ENCODE data around the gene PRDM2.

Gene PRDM2

DNA sequence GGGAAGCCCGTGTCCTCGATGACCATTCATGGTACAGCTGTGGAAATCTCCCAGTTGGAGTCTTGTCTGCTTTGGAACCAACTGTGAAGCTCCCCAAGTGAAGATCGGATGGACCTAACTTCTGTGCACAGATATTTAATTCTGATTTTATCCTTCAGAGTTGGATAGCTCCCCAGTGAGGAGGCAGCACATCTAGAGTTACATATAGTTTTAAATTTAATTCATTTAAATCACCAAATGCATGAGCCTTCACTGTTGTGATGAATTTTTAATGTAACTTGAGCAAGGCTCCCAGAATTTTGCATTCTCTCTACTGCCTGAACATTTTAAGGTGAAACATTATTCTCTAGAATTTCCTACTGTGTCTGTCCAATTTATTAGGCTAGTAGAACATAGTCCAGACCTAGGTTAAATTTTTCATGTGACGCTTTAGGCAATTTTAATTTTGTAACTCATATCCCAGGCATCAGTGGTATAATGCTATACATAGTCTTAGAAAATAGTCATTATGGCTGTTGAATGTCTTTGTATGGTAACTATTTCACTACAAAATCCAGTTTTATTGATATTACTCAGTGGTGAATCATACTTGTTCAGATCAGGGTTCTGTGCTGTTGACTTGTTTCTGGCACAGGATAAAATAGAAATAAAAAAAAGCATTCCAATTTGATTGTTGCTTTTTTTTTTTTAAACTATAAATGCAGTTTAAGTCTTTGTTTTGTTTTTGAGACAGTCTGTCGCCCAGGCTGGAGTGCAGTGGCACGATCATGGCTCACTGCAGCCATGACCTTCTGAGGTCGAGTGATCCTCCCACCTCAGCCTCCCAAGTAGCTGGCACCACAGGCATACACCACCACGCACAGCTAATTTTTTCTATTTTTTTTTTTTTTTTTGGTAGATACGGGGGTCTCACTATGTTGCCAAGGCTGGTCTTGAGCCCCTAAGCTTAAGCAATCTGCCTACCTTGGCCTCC, 66.9 kb downstream of the PRDM2 start:
- Histone ChIP-seq H3K27me3 (ENCODE audit: insufficient read depth, low read length) (no peaks in the 10 kb centered on the region), H3K9ac (ENCODE audit: low read depth, low read length) (no peak overlapping the region), H3K4me1 (ENCODE audit: insufficient read depth, low read length) (peaks cover 34% of the 10 kb centered on the region), H3K9me3 (ENCODE audit: insufficient read depth, low read depth, low read length) (no peaks in the 10 kb centered on the region), H3K4me3 (ENCODE audit: low read length) (no peak overlapping the region), H3K27ac (ENCODE audit: low read depth, low read length) (no peak overlapping the region), H3K36me3 (ENCODE audit: insufficient read depth, low read length) (no peaks in the 10 kb centered on the region)
- WGBS: 98% methylated on average over 9 of the region's 9 CpGs

GRCh38 chr1:13769212-13769611, 69.2 kb downstream of the PRDM2 start:
- WGBS: 97% methylated on average over 5 of the region's 5 CpGs
- Histone ChIP-seq H3K4me3 (ENCODE audit: low read length) (no peak overlapping the region), H3K36me3 (ENCODE audit: insufficient read depth, low read length) (peaks cover 13% of the 10 kb centered on the region), H3K27ac (ENCODE audit: low read depth, low read length) (no peak overlapping the region), H3K4me1 (ENCODE audit: insufficient read depth, low read length) (peaks cover 11% of the 10 kb centered on the region), H3K27me3 (ENCODE audit: insufficient read depth, low read length) (no peaks in the 10 kb centered on the region), H3K9ac (ENCODE audit: low read depth, low read length) (no peak overlapping the region), H3K9me3 (ENCODE audit: insufficient read depth, low read depth, low read length) (no peaks in the 10 kb centered on the region)

DNA sequence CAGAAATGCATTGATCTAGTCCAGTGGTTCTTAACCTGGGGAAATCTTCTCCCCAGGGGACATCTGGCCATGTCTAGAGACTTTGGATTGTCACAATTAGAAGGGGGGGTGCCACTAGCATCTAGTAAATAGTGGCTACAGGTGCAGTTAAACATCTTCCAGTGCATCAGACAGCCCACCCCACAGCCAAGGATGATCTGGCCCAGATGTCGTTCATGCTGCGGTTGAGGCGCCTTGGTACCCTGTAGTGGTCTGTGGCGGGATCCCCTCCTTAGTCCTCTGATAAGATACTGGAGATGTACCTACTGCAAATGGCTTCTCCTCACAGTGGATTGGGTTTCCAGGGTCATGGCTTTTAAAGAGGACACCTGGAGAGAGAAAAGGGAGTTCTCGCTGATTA, 69.8 kb downstream of the PRDM2 start:
- no peaks in the 10 kb centered on the region for H3K9me3 ChIP-seq (ENCODE audit: insufficient read depth, low read depth, low read length)
- no peak overlapping the region for H3K27ac ChIP-seq (ENCODE audit: low read depth, low read length)
- H3K4me3 ChIP-seq (ENCODE audit: low read length): no peak overlapping the region
- H3K27me3 ChIP-seq (ENCODE audit: insufficient read depth, low read length): no peaks in the 10 kb centered on the region
- H3K36me3 ChIP-seq (ENCODE audit: insufficient read depth, low read length): peaks cover 15% of the 10 kb centered on the region
- peaks cover 5% of the 10 kb centered on the region for H3K4me1 ChIP-seq (ENCODE audit: insufficient read depth, low read length)
- WGBS: 96% methylated on average over 5 of the region's 5 CpGs
- no peak overlapping the region for H3K9ac ChIP-seq (ENCODE audit: low read depth, low read length)

- no peak overlapping the region for H3K4me3 ChIP-seq (ENCODE audit: low read length)
- 87% methylated on average over 2 of the region's 3 CpGs for WGBS
- no peaks in the 10 kb centered on the region for H3K27me3 ChIP-seq (ENCODE audit: insufficient read depth, low read length)
- H3K9ac ChIP-seq (ENCODE audit: low read depth, low read length): no peak overlapping the region
- H3K27ac ChIP-seq (ENCODE audit: low read depth, low read length): no peak overlapping the region
- H3K9me3 ChIP-seq (ENCODE audit: insufficient read depth, low read depth, low read length): no peaks in the 10 kb centered on the region
- H3K36me3 ChIP-seq (ENCODE audit: insufficient read depth, low read length): peaks cover 18% of the 10 kb centered on the region
- H3K4me1 ChIP-seq (ENCODE audit: insufficient read depth, low read length): no peaks in the 10 kb centered on the region
Observed at GRCh38 chr1:13770743-13771142, 70.8 kb downstream of the PRDM2 start.

GRCh38 chr1:13771745-13772144, 71.8 kb downstream of the PRDM2 start:
- no peaks in the 10 kb centered on the region for H3K9me3 ChIP-seq (ENCODE audit: insufficient read depth, low read depth, low read length)
- H3K27ac ChIP-seq (ENCODE audit: low read depth, low read length): no peak overlapping the region
- H3K36me3 ChIP-seq (ENCODE audit: insufficient read depth, low read length): peaks cover 24% of the 10 kb centered on the region
- no peak overlapping the region for H3K4me3 ChIP-seq (ENCODE audit: low read length)
- H3K4me1 ChIP-seq (ENCODE audit: insufficient read depth, low read length): no peaks in the 10 kb centered on the region
- H3K9ac ChIP-seq (ENCODE audit: low read depth, low read length): no peak overlapping the region
- no peaks in the 10 kb centered on the region for H3K27me3 ChIP-seq (ENCODE audit: insufficient read depth, low read length)
- 88% methylated on average over 5 of the region's 5 CpGs for WGBS

- Histone ChIP-seq H3K4me1 (ENCODE audit: insufficient read depth, low read length) (no peaks in the 10 kb centered on the region), H3K9me3 (ENCODE audit: insufficient read depth, low read depth, low read length) (no peaks in the 10 kb centered on the region), H3K9ac (ENCODE audit: low read depth, low read length) (no peak overlapping the region), H3K27ac (ENCODE audit: low read depth, low read length) (no peak overlapping the region), H3K36me3 (ENCODE audit: insufficient read depth, low read length) (peaks cover 29% of the 10 kb centered on the region), H3K4me3 (ENCODE audit: low read length) (no peak overlapping the region), H3K27me3 (ENCODE audit: insufficient read depth, low read length) (no peaks in the 10 kb centered on the region)
- WGBS: 98% methylated on average over 4 of the region's 4 CpGs
Observed at GRCh38 chr1:13772271-13772670, 72.3 kb downstream of the PRDM2 start.

DNA sequence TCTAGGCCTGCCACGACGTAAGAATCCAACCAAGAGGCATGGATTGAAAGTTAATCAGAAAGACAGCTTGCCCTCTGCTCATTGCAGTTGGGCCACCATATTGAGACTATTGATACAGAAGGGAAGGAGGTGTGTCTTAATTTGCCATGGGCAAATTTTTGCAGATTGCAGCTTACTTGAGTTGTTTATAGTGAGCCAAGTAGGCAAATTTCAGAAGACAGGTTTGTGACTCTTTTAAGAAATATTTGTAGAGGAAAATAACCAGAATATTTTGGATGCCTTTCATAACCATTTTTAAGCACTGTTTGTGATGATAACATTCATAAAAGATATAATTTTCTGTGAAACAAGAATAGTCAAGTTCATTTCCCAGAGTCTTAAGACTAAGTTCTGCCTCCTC, 74.1 kb downstream of the PRDM2 start:
- Histone ChIP-seq H3K9me3 (ENCODE audit: insufficient read depth, low read depth, low read length) (no peaks in the 10 kb centered on the region), H3K4me3 (ENCODE audit: low read length) (no peak overlapping the region), H3K27me3 (ENCODE audit: insufficient read depth, low read length) (no peaks in the 10 kb centered on the region), H3K4me1 (ENCODE audit: insufficient read depth, low read length) (no peaks in the 10 kb centered on the region), H3K9ac (ENCODE audit: low read depth, low read length) (no peak overlapping the region), H3K27ac (ENCODE audit: low read depth, low read length) (no peak overlapping the region), H3K36me3 (ENCODE audit: insufficient read depth, low read length) (peaks cover 48% of the 10 kb centered on the region)
- 93% methylated on average over 2 of the region's 2 CpGs for WGBS

- peaks cover 61% of the 10 kb centered on the region for H3K36me3 ChIP-seq (ENCODE audit: insufficient read depth, low read length)
Observed at GRCh38 chr1:13775459-13775858, 75.5 kb downstream of the PRDM2 start.

DNA sequence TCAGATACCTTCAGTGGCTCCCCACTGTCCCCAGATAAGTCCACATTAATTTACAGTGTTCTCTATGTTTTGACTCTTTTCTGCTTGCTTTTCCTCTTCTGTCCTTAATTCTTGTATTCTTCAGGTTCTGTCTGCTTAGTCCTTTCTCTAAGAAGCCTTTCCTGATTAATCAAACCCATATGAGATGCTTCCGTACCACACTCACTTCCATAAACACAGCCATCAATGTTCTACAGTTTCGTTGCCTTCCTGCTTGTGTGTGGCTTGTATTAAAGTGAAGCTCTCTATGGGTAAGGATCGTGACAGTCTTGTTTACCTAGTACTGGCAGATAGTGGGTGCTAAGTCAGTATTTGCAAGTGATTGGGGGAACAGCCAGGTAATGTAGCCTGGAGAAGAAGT, 75.9 kb downstream of the PRDM2 start:
- Histone ChIP-seq H3K27me3 (ENCODE audit: insufficient read depth, low read length) (no peaks in the 10 kb centered on the region), H3K36me3 (ENCODE audit: insufficient read depth, low read length) (peaks cover 63% of the 10 kb centered on the region), H3K9me3 (ENCODE audit: insufficient read depth, low read depth, low read length) (no peaks in the 10 kb centered on the region), H3K9ac (ENCODE audit: low read depth, low read length) (no peak overlapping the region), H3K4me3 (ENCODE audit: low read length) (no peak overlapping the region), H3K27ac (ENCODE audit: low read depth, low read length) (no peak overlapping the region), H3K4me1 (ENCODE audit: insufficient read depth, low read length) (no peaks in the 10 kb centered on the region)
- WGBS: 82% methylated on average over 3 of the region's 3 CpGs

More at GRCh38 chr1:13775459-13775858, 75.5 kb downstream of the PRDM2 start:
- Histone ChIP-seq H3K9ac (ENCODE audit: low read depth, low read length) (no peak overlapping the region), H3K4me3 (ENCODE audit: low read length) (no peak overlapping the region), H3K4me1 (ENCODE audit: insufficient read depth, low read length) (no peaks in the 10 kb centered on the region), H3K27ac (ENCODE audit: low read depth, low read length) (no peak overlapping the region), H3K9me3 (ENCODE audit: insufficient read depth, low read depth, low read length) (no peaks in the 10 kb centered on the region), H3K27me3 (ENCODE audit: insufficient read depth, low read length) (no peaks in the 10 kb centered on the region)
- 93% methylated on average over 5 of the region's 5 CpGs for WGBS

GRCh38 chr1:13778431-13778830, 78.4 kb downstream of the PRDM2 start:
- Histone ChIP-seq H3K9me3 (ENCODE audit: insufficient read depth, low read depth, low read length) (no peaks in the 10 kb centered on the region), H3K27me3 (ENCODE audit: insufficient read depth, low read length) (no peaks in the 10 kb centered on the region), H3K4me1 (ENCODE audit: insufficient read depth, low read length) (peaks cover 7% of the 10 kb centered on the region), H3K4me3 (ENCODE audit: low read length) (no peak overlapping the region), H3K27ac (ENCODE audit: low read depth, low read length) (no peak overlapping the region), H3K36me3 (ENCODE audit: insufficient read depth, low read length) (peaks cover 69% of the 10 kb centered on the region), H3K9ac (ENCODE audit: low read depth, low read length) (no peak overlapping the region)
- 95% methylated on average over 7 of the region's 7 CpGs for WGBS

GRCh38 chr1:13779930-13780329, 79.9 kb downstream of the PRDM2 start:
- Histone ChIP-seq H3K9ac (ENCODE audit: low read depth, low read length) (no peak overlapping the region), H3K27me3 (ENCODE audit: insufficient read depth, low read length) (no peaks in the 10 kb centered on the region), H3K9me3 (ENCODE audit: insufficient read depth, low read depth, low read length) (no peaks in the 10 kb centered on the region), H3K4me1 (ENCODE audit: insufficient read depth, low read length) (peaks cover 11% of the 10 kb centered on the region), H3K36me3 (ENCODE audit: insufficient read depth, low read length) (peaks cover 58% of the 10 kb centered on the region), H3K27ac (ENCODE audit: low read depth, low read length) (no peak overlapping the region), H3K4me3 (ENCODE audit: low read length) (no peak overlapping the region)
- 97% methylated on average over 6 of the region's 6 CpGs for WGBS
